ENCODE data around the gene USP34. TPM values are rescaled to one million over a fixed set of nuclear protein-coding genes. Genes with fewer than 3 reads are reported as not detected.

USP34 gene
- total and polyA plus RNA-seq, 4 donors = 25.2 to 146 (median 91.3) TPM

- Histone ChIP-seq H3K27ac (ENCODE audit: low read depth in 1 of 2, low read length in 2 of 2) (no peak overlapping the region), H3K4me1 (ENCODE audit: control insufficient read depth in 1 of 2, insufficient read depth in 2 of 2, low read length in 2 of 2) (peaks cover 0 to 3% of the 10 kb centered on the region in 2 donors), H3K9me3 (ENCODE audit: control insufficient read depth, low read length) (no peaks in the 10 kb centered on the region), H3K27me3 (ENCODE audit: control insufficient read depth in 1 of 2, insufficient read depth in 2 of 2, low read length in 1 of 2) (no peaks in the 10 kb centered on the region), H3K4me3 (ENCODE audit: low read length in 2 of 2) (no peak overlapping the region), H3K36me3 (ENCODE audit: control insufficient read depth in 1 of 2, insufficient read depth in 2 of 2, low read length in 1 of 2) (no peaks in the 10 kb centered on the region)
- ATAC-seq (ENCODE audit: low FRiP score) = no peak
- 95% methylated on average over 4 of the region's 4 CpGs for WGBS, 2 donors
- DNase-seq = no peak
- intact Hi-C loops (cut with DNase I) = no loop called here
Observed at GRCh38 chr2:61437170-61437569, 33.7 kb downstream of the USP34 start.

GRCh38 chr2:61436092-61436491, 34.8 kb downstream of the USP34 start:
- 13 to 37% methylated on average over 2 of the region's 2 CpGs for WGBS, 2 donors
- intact Hi-C loops (cut with DNase I) = no loop called here
- H3K36me3 ChIP-seq (ENCODE audit: control insufficient read depth in 1 of 2, insufficient read depth in 2 of 2, low read length in 1 of 2) = no peaks in the 10 kb centered on the region
- H3K9me3 ChIP-seq (ENCODE audit: control insufficient read depth, low read length) = no peaks in the 10 kb centered on the region
- ATAC-seq (ENCODE audit: low FRiP score) (no peak), DNase-seq (no peak)
- H3K27me3 ChIP-seq (ENCODE audit: control insufficient read depth in 1 of 2, insufficient read depth in 2 of 2, low read length in 1 of 2) = no peaks in the 10 kb centered on the region
- no peak overlapping the region for H3K4me3 ChIP-seq (ENCODE audit: low read length in 2 of 2)
- no peak overlapping the region for H3K27ac ChIP-seq (ENCODE audit: low read depth in 1 of 2, low read length in 2 of 2)
- H3K4me1 ChIP-seq (ENCODE audit: control insufficient read depth in 1 of 2, insufficient read depth in 2 of 2, low read length in 2 of 2) = peaks cover 0 to 3% of the 10 kb centered on the region in 2 donors

- no peak overlapping the region for H3K4me3 ChIP-seq (ENCODE audit: low read length in 2 of 2)
- ATAC-seq (ENCODE audit: low FRiP score) = no peak
- H3K9me3 ChIP-seq (ENCODE audit: control insufficient read depth, low read length) = no peaks in the 10 kb centered on the region
- intact Hi-C loops (cut with DNase I) = no loop called here
- 97 to 99% methylated on average over 1 of the region's 1 CpG for WGBS, 2 donors
- peaks cover 0 to 3% of the 10 kb centered on the region in 2 donors for H3K4me1 ChIP-seq (ENCODE audit: control insufficient read depth in 1 of 2, insufficient read depth in 2 of 2, low read length in 2 of 2)
- H3K36me3 ChIP-seq (ENCODE audit: control insufficient read depth in 1 of 2, insufficient read depth in 2 of 2, low read length in 1 of 2) = no peaks in the 10 kb centered on the region
- no peak for DNase-seq
- no peaks in the 10 kb centered on the region for H3K27me3 ChIP-seq (ENCODE audit: control insufficient read depth in 1 of 2, insufficient read depth in 2 of 2, low read length in 1 of 2)
- H3K27ac ChIP-seq (ENCODE audit: low read depth in 1 of 2, low read length in 2 of 2) = no peak overlapping the region
Observed at GRCh38 chr2:61435291-61435690, 35.6 kb downstream of the USP34 start.

- no peak for DNase-seq
- ATAC-seq (ENCODE audit: low FRiP score) = no peak
- no peak overlapping the region for H3K4me3 ChIP-seq (ENCODE audit: low read length in 2 of 2)
- no peaks in the 10 kb centered on the region for H3K27me3 ChIP-seq (ENCODE audit: control insufficient read depth in 1 of 2, insufficient read depth in 2 of 2, low read length in 1 of 2)
- no peak overlapping the region for H3K27ac ChIP-seq (ENCODE audit: low read depth in 1 of 2, low read length in 2 of 2)
- H3K4me1 ChIP-seq (ENCODE audit: control insufficient read depth in 1 of 2, insufficient read depth in 2 of 2, low read length in 2 of 2) = peaks cover 0 to 3% of the 10 kb centered on the region in 2 donors
- no peaks in the 10 kb centered on the region for H3K36me3 ChIP-seq (ENCODE audit: control insufficient read depth in 1 of 2, insufficient read depth in 2 of 2, low read length in 1 of 2)
- no peaks in the 10 kb centered on the region for H3K9me3 ChIP-seq (ENCODE audit: control insufficient read depth, low read length)
- intact Hi-C loops (cut with DNase I) = no loop called here
Observed at GRCh38 chr2:61434314-61434713, 36.6 kb downstream of the USP34 start.

GRCh38 chr2:61433606-61434005, 37.3 kb downstream of the USP34 start:
- H3K4me1 ChIP-seq (ENCODE audit: control insufficient read depth in 1 of 2, insufficient read depth in 2 of 2, low read length in 2 of 2) = peaks cover 0 to 3% of the 10 kb centered on the region in 2 donors
- no peaks in the 10 kb centered on the region for H3K9me3 ChIP-seq (ENCODE audit: control insufficient read depth, low read length)
- ATAC-seq (ENCODE audit: low FRiP score) = no peak

GRCh38 chr2:61432990-61433389, 37.9 kb downstream of the USP34 start:
- 94% methylated on average over 3 of the region's 3 CpGs for WGBS, 2 donors
- Histone ChIP-seq H3K27ac (ENCODE audit: low read depth in 1 of 2, low read length in 2 of 2) (no peak overlapping the region), H3K36me3 (ENCODE audit: control insufficient read depth in 1 of 2, insufficient read depth in 2 of 2, low read length in 1 of 2) (no peaks in the 10 kb centered on the region), H3K27me3 (ENCODE audit: control insufficient read depth in 1 of 2, insufficient read depth in 2 of 2, low read length in 1 of 2) (no peaks in the 10 kb centered on the region), H3K4me3 (ENCODE audit: low read length in 2 of 2) (no peak overlapping the region), H3K4me1 (ENCODE audit: control insufficient read depth in 1 of 2, insufficient read depth in 2 of 2, low read length in 2 of 2) (peaks cover 0 to 3% of the 10 kb centered on the region in 2 donors), H3K9me3 (ENCODE audit: control insufficient read depth, low read length) (no peaks in the 10 kb centered on the region)
- intact Hi-C loops (cut with DNase I) = no loop called here
- ATAC-seq (ENCODE audit: low FRiP score) = no peak
- no peak for DNase-seq

More at GRCh38 chr2:61433606-61434005, 37.3 kb downstream of the USP34 start:
- DNase-seq = no peak
- no peaks in the 10 kb centered on the region for H3K36me3 ChIP-seq (ENCODE audit: control insufficient read depth in 1 of 2, insufficient read depth in 2 of 2, low read length in 1 of 2)
- no peak overlapping the region for H3K4me3 ChIP-seq (ENCODE audit: low read length in 2 of 2)
- no peak overlapping the region for H3K27ac ChIP-seq (ENCODE audit: low read depth in 1 of 2, low read length in 2 of 2)
- H3K27me3 ChIP-seq (ENCODE audit: control insufficient read depth in 1 of 2, insufficient read depth in 2 of 2, low read length in 1 of 2) = no peaks in the 10 kb centered on the region
- intact Hi-C loops (cut with DNase I) = no loop called here
- WGBS, 2 donors = 95 to 100% methylated on average over 1 of the region's 1 CpG

- 95 to 98% methylated on average over 5 of the region's 5 CpGs for WGBS, 2 donors
- Histone ChIP-seq H3K36me3 (ENCODE audit: control insufficient read depth in 1 of 2, insufficient read depth in 2 of 2, low read length in 1 of 2) (no peaks in the 10 kb centered on the region), H3K9me3 (ENCODE audit: control insufficient read depth, low read length) (no peaks in the 10 kb centered on the region), H3K27me3 (ENCODE audit: control insufficient read depth in 1 of 2, insufficient read depth in 2 of 2, low read length in 1 of 2) (no peaks in the 10 kb centered on the region), H3K27ac (ENCODE audit: low read depth in 1 of 2, low read length in 2 of 2) (no peak overlapping the region), H3K4me3 (ENCODE audit: low read length in 2 of 2) (no peak overlapping the region), H3K4me1 (ENCODE audit: control insufficient read depth in 1 of 2, insufficient read depth in 2 of 2, low read length in 2 of 2) (peaks cover 0 to 4% of the 10 kb centered on the region in 2 donors)
- no peak for ATAC-seq (ENCODE audit: low FRiP score)
- no peak for DNase-seq
- intact Hi-C loops (cut with DNase I) = no loop called here
Observed at GRCh38 chr2:61431345-61431744, 39.5 kb downstream of the USP34 start.

- H3K27ac ChIP-seq (ENCODE audit: low read depth in 1 of 2, low read length in 2 of 2) = no peak overlapping the region
Observed at GRCh38 chr2:61426267-61426897, 44.5 kb downstream of the USP34 start.

GRCh38 chr2:61425605-61426155, 45.2 kb downstream of the USP34 start:
- DNase-seq = no peak
- no peak for ATAC-seq (ENCODE audit: low FRiP score)
- WGBS, 2 donors = 80 to 83% methylated on average over 6 of the region's 6 CpGs
- Histone ChIP-seq H3K36me3 (ENCODE audit: control insufficient read depth in 1 of 2, insufficient read depth in 2 of 2, low read length in 1 of 2) (no peaks in the 10 kb centered on the region), H3K27me3 (ENCODE audit: control insufficient read depth in 1 of 2, insufficient read depth in 2 of 2, low read length in 1 of 2) (no peaks in the 10 kb centered on the region), H3K4me1 (ENCODE audit: control insufficient read depth in 1 of 2, insufficient read depth in 2 of 2, low read length in 2 of 2) (peaks cover 0 to 5% of the 10 kb centered on the region in 2 donors), H3K27ac (ENCODE audit: low read depth in 1 of 2, low read length in 2 of 2) (no peak overlapping the region), H3K9me3 (ENCODE audit: control insufficient read depth, low read length) (no peaks in the 10 kb centered on the region), H3K4me3 (ENCODE audit: low read length in 2 of 2) (no peak overlapping the region)
- intact Hi-C loops (cut with DNase I) = no loop called here

More at GRCh38 chr2:61426267-61426897, 44.5 kb downstream of the USP34 start:
- no peaks in the 10 kb centered on the region for H3K36me3 ChIP-seq (ENCODE audit: control insufficient read depth in 1 of 2, insufficient read depth in 2 of 2, low read length in 1 of 2)
- DNase-seq = no peak
- no peak overlapping the region for H3K4me3 ChIP-seq (ENCODE audit: low read length in 2 of 2)
- intact Hi-C loops (cut with DNase I) = no loop called here
- WGBS, 2 donors = 68 to 71% methylated on average over 6 of the region's 6 CpGs
- peaks cover 0 to 3% of the 10 kb centered on the region in 2 donors for H3K4me1 ChIP-seq (ENCODE audit: control insufficient read depth in 1 of 2, insufficient read depth in 2 of 2, low read length in 2 of 2)
- peak; percentile 52 for ATAC-seq (ENCODE audit: low FRiP score)
- no peaks in the 10 kb centered on the region for H3K9me3 ChIP-seq (ENCODE audit: control insufficient read depth, low read length)
- no peaks in the 10 kb centered on the region for H3K27me3 ChIP-seq (ENCODE audit: control insufficient read depth in 1 of 2, insufficient read depth in 2 of 2, low read length in 1 of 2)
